Inflammatory macrophage (primary cell): ENCODE results near the gene AMMECR1.
A peak's percentile ranks its signal among the peaks of the same experiment; 100 is the strongest.
"Not testable (repeated sequence)": the region's sequence is repeated elsewhere in the genome, so short reads cannot be mapped to it uniquely, and the experiment has no call there.

ENCODE experiments used
- DNase-seq, 2 donors: peaks; one replicate each; pipeline ENCODE4 v3.0.0-alpha.2; 2020 to 2022

AMMECR1 gene

DNA sequence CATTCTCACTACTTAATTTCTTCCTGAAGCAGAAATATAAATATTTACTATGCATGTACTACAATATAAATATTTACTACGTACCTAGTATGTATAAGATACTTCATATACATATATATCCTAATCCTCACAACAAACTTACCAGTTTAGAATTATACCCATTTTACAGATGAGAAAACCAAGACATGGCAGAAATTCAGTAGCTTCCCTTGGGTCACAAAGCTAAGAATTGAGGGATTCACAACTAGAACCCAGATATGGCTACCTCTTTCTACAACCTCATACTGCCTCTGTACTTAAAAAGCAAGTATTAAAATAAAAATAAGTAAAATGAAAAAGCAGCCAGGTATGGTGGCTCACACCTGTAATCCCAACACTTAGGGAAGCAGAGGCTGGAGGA lies 65.9 kb downstream of the AMMECR1 start:
- DNase-seq = no peak

GRCh38 chrX:110251526-110251925 lies 66.4 kb downstream of the AMMECR1 start:
- DNase-seq = no peak

DNA sequence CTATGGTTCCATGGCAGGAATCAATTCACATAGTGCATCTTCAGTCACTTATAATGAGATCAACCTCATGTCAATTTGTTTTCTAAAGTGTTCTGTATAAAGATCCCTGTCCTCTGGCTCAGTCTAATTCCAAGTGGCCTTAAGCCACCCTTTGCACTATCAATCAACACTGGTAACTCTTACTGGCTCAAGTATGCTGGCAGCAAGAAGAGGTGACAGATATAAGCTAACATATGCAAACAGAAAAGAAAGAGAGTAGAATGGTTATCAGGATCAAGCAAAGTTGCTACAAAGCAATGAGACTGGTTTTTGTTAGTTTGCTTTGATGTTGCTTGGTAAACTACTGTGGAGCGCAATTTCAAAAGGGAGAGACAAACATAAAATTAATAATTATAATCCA lies 67.0 kb downstream of the AMMECR1 start:
- DNase-seq = no peak

GRCh38 chrX:110248578-110248977 lies 69.3 kb downstream of the AMMECR1 start:
- DNase-seq = no peak

GRCh38 chrX:110245011-110245410 lies 72.9 kb downstream of the AMMECR1 start:
- DNase-seq = no peak

- no peak for DNase-seq
Measured at GRCh38 chrX:110242371-110242770, 75.5 kb downstream of the AMMECR1 start.

DNA sequence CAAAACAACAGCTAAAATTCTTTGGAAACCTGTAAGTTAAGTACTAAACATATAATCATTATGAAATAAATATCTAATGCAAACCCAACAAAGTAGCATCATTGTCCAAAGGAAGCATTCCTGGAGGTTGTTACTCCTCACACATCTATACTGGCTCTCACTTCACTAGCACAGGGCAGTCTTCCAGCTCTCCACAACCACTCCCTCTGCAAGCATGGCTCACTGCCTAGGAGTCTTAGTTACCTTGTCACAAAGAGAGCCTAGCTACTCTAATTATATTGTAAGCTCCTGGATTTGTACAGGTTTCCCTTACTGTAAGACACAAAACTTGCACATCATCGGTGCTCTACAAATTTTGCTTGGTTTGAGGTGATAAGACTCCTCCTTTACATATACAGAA lies 76.1 kb downstream of the AMMECR1 start:
- DNase-seq = no peak

DNA sequence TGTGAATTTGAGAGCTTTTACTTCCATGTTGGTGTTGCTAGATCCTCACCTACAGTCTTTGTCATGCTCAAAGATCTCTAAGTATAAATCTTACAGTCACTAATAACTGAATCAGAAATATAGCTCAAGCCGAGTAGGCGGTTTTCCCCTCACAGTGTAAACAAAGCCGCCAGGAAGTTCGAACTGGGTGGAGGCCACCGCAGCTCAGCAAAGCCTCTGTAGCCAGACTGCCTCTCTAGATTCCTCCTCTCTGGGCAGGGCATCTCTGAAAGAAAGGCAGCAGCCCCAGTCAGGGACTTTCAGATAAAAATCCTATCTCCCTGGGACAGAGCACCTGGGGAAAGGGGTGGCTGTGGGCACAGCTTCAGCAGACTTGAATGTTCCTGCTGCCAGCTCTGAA lies 79.6 kb downstream of the AMMECR1 start:
- not testable (repeated sequence) for DNase-seq

DNA sequence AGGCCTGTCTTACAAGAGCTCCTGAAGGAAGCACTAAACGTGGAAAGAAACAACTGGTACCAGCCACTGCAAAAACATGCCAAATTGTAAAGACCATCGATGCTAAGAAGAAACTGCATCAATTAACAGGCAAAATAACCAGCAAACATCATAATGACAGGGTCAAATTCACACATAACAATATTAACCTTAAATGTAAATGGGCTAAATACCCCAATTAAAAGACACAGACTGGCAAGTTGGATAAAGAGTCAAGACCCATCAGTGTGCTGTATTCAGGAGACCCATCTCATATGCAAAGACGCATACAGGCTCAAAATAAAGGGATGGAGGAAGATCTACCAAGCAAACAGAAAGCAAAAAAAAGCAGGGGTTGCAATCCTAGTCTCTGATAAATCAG lies 86.4 kb downstream of the AMMECR1 start:
- DNase-seq = not testable (repeated sequence)

DNA sequence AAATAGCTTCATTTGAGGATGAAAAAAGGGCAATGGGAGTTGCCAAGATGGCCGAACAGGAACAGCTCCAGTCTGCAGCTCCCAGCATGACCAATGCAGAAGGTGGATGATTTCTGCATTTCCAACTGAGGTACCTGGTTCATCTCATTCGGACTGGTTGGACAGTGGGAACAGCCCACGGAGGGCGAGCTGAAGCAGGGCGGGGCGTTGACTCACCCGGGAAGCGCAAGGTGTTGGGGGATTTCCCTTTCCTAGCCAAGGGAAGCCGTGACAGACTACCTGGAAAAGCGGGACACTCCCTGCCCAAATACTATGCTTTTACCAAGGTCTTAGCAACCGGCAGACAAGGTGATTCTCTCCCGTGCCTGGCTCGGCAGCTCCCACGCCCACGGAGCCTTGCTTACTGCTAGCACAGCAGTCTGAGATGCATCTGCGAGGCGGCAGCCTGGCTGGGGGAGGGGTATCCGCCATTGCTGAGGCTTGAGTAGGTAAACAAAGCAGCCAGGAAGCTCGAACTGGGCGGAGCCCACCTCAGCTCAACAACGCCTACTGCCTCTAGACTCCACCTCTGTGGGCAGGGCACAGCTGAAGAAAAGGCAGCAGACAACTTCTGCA lies 88.3 kb downstream of the AMMECR1 start:
- DNase-seq = not testable (repeated sequence)

DNA sequence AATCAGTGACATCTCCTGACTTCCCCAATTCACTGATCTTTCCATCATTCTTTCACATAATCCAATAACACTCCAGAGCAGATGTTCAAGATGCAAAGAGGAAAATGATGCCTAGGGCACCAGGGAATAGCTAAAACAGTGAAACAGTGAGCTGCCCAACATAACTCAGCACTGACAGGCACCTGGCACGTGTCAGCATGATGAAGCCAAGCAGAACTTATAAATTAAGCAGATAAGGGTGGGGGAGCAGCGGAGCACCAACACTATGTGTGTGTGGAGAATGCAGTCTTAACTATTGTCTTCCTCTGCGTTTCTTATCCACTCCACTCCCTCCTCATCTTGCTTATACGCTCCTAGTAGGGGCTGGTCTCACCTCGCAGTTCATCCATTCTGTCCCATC lies 89.4 kb downstream of the AMMECR1 start:
- DNase-seq = no peak

GRCh38 chrX:110226931-110227330 lies 91.0 kb downstream of the AMMECR1 start:
- no peak for DNase-seq

DNA sequence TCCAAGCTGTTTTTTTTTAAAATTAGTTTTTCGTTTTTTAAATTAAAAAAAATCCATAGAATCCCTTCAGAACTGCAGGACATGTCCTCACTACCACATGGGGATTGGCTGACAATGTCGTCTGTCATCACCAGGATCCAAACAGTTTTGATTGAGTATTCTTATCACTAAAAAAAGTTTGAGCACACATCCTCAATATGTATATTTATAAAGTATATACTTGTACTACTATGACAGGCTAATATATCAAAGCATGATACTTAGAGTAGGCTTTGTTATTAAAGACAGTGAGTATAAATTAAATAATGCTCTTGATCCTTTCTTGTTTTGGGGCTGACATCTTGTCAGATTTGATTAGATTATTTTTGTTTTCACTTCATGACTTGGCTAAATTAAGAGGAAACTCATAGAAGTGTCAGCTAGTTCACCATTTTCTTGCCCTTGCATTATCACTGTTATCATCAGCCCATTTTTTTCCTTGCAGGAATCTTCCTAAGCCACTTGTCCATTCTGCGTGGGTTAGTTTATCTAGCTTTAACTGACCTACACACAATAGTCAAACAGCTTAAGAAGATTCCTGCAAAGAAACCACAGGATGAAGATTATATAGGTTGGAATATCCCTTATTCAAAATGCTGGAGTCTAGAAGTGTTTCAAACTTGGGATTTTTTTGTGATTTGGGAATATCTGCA lies 92.8 kb downstream of the AMMECR1 start:
- no peak for DNase-seq

GRCh38 chrX:110222497-110223257 lies 95.2 kb downstream of the AMMECR1 start:
- no peak for DNase-seq

DNA sequence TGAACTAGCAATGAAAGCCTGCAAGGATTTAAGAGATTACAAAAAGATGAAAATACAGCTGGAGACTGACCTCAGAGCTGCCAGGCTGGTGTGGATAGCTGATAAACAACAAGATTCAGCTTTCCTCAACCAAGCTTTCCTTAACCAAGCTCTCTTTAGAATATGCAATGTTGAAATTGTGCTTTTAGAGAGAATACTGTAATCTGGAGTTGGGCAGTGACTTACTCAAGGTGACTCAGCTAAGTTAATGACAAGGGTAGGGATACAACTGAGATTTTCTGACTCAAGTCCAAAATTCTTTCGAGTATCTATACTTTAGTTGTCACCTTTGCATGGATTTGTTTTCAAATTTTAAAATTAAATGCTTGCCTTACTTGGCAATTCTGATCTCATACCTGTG lies 98.0 kb downstream of the AMMECR1 start:
- DNase-seq = no peak

- DNase-seq = peak in 1 of 2 donors; percentile 29
Measured at GRCh38 chrX:110218591-110218990, 99.3 kb downstream of the AMMECR1 start.

- no peak for DNase-seq
Measured at GRCh38 chrX:110216027-110216426, 101.9 kb downstream of the AMMECR1 start.

DNA sequence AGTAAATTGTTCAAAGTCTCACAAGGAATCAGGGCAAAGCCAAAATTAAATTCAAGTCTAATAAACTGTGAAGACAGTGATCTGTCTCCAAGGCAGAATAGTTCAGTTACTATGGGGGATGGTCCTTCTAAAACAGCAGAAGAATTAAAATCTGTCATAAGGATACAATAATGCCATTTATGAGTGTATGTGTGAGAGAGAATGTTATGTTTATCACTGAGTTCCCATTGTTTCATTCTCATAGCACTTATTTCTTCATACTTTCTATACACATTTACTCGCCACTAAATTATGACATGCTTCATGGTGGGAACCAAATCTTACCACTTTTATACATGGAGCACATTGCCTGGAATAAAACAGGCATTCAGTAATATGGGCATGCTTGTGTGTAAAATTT lies 102.5 kb downstream of the AMMECR1 start:
- no peak for DNase-seq

DNA sequence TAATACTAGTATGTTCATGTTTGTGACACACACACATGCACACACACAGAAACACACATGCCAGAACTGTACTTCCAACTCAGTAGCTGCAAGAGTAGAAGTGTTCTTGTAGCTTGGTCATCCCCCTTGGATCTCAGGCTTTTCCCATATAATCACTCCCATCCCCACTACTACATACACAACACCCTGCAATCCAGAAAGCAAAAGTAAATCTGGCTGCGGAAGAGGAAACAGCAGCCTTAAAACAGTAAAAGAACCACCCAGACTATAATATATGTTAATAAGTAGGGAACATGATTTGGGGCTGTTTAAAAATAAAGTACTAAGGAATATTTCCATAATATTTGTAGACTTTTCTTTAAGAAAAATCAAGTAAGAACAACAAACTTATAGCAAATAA lies 103.2 kb downstream of the AMMECR1 start:
- DNase-seq = no peak

GRCh38 chrX:110213183-110213582 lies 104.7 kb downstream of the AMMECR1 start:
- no peak for DNase-seq

DNA sequence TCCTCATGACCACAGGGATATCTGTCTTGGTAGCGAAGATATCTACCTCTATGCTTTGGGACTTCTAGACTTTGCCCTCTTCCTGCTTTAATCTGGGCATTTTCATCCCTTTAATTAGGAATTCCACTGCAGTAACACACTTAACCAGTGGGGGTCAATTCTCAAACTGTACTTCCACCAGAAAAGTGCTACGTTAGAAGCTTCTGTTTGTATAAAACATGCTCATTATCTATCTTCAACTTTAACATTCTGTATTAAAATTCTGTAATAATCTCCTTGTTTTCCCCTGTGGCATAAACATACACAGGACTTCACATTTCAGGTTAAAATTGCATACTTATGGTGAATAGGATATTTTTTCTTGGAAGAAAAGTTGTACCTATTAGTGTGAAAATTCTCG lies 105.6 kb downstream of the AMMECR1 start:
- DNase-seq = no peak

DNA sequence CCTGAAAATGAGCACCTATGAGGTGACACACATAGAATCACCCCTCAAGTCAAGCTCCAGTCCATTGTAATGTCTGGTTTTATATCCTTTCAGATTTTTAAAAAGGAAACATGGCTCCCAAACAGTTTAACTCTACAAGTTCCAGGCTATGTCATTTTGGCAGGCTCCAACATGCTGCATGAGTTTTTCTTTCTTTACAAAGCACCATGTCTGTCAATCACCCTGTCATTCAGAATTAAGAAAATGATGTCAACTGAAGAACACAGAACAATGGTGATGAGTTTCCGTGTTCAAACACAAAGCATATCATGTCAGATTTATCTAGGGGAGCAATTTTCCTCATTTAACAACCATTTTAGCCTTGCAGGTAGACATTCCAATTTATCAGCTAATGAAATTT lies 106.5 kb downstream of the AMMECR1 start:
- DNase-seq = no peak

DNA sequence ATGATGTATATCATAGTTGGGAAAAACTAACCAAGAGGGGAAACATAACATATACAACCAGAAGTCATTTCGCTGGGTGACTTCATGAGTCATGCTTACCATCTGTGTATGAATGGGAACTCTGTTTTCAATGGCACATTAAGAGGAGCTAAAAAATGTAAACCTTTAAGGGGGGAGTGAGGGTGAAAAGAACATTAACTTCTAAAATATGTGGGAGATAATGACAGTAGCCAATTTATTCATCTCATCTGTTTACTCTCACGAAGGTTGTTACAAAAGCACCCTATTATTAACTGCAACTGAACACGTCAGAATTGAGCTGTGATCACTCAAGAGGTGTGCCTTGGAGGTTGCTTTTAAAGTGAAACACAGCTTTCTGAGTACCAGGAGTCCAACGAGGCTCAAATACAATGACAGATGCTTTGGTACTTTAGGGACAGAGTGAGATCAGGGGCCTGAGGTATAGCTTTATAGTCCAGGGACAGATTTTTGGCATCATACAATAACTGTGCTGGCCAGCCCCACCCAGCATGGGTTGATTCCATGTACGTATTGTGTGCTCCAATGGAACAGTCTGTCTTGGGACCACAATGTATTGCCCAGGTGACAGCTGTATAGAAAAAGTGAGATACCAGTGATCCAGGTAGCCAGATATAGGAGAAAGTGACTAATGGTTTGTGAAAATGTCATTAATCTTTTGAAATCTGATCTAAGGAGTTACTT lies 107.3 kb downstream of the AMMECR1 start:
- no peak for DNase-seq
